C4-2B (cell line): ENCODE data around the gene CTXN3.

Experiments
- H3K27ac ChIP-seq: fragments of 450-650 bp; 2 replicates; pipeline ENCODE4 v1.5.1; 2017
- CTCF ChIP-seq: fragments of 450-650 bp; conservative IDR thresholded peaks from 2 replicates; pipeline ENCODE4 v1.5.1; 2017; ENCODE audit warnings: mild to moderate bottlenecking
- ZFX ChIP-seq: fragments of 450-650 bp; IDR thresholded peaks from 2 replicates; pipeline ENCODE4 v1.6.1; 2017

Gene CTXN3

GRCh38 chr5:127685662-127686061, 36.8 kb downstream of the CTXN3 start:
- no peak for TF ChIP-seq ZFX
- no peak for TF ChIP-seq CTCF
- no peak overlapping the region for H3K27ac ChIP-seq

DNA sequence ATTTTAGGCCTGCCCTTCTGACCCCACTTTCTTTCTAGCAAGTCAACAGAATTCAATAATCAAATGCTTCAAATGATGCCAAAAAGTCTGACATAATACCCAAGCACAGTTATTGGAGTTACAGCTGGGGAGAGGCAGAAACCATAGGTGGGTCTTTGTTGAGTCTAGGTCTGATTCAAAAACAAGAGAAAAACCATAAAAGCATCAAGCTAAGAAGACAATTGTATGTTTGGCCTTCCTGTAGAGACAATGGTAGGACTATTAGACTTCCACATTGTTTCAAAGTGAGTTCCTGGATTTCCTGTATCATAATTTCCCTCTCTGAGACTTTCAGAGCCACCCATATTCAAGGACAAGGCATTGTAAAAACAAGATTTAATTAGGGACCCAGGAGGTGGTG, 37.5 kb downstream of the CTXN3 start:
- TF ChIP-seq CTCF, result no peak
- TF ChIP-seq ZFX, result no peak
- H3K27ac ChIP-seq, result no peak overlapping the region

DNA sequence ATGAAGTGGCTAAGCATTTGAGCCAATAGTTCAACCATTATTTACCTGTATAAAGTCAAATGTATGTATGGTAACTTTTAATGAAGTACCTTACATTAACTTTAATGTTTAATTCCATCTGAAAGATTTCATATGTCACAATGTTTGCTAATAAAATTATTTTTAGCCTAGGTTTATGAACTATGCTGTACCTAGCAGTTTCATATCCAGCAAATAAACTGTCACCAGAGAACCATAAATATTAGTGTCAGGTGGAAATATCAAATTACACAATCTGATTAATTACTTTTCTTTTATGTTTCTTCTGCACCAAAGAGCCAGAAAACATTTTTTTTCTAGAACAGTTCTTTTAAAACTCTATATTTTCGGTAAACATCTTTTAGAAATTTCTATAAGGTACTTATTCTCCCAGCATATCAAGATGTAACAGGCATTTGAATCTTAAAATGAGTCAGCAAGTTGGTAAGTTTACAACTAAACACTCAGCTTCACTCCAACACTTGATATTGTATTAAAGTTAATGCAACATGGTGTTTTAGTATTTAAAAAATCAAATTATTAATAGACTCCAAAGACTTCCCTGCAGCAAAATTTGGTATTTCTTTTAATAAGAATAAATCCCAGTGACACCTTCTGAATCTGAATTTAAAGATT, 45.8 kb downstream of the CTXN3 start:
- no peak for TF ChIP-seq CTCF
- TF ChIP-seq ZFX, result no peak
- no peak overlapping the region for H3K27ac ChIP-seq

DNA sequence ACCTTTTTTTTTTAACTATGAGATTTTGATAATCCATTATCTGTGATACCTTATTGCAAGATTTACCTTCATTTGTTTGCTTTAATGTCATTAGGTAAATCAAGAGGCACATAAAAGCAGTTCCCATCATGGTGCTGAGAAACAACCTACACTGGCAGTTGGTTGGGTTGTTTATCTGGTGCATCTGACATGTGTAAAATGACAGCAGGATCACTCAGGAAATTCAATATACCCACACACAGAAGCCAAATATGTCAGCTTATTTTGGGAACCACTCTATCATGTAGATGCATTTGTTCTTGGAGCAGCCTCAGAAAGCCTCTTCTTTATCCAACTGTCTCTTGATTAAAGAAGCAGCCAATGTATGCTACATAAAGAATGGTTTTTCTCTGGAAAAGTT, 46.5 kb downstream of the CTXN3 start:
- TF ChIP-seq CTCF (no peak), ZFX (no peak)
- H3K27ac ChIP-seq, result no peak overlapping the region

- TF ChIP-seq CTCF, result no peak
- TF ChIP-seq ZFX, result no peak
- no peak overlapping the region for H3K27ac ChIP-seq
Measured at GRCh38 chr5:127696683-127697082, 47.8 kb downstream of the CTXN3 start.

DNA sequence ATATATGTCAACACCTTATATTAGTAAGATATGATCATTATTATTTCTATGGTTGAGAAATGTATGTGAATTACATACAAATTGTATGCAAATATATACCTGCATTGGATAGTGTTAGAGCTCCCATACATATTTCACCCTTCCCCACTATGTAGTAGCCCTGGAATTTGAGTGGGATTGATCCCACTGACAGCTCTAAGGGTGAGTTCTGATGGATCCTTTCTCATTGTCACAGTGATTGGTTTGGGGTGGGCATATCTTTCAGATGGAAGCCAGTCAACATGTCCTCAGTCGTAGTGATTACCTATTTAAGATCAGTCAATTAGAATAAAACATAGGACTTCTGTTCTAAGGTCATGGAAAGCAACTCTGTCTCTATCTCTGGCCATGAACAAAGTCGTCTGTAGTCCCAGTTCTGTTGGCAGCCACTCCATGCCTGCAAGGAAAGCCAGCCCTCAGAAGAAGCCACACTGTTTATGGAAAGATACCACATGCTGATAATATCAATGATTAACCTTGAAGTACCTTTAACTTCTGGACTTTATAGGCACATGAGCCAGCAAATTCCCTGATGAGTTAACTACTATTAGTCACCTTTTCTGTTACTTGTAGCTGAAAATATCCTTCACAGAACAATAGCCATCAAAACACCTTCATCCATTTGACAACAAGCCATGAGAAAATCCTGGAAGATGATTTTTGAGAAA, 49.2 kb downstream of the CTXN3 start:
- no peak for TF ChIP-seq CTCF
- H3K27ac ChIP-seq, result no peak overlapping the region; the same call in 1 of the 2 replicates

DNA sequence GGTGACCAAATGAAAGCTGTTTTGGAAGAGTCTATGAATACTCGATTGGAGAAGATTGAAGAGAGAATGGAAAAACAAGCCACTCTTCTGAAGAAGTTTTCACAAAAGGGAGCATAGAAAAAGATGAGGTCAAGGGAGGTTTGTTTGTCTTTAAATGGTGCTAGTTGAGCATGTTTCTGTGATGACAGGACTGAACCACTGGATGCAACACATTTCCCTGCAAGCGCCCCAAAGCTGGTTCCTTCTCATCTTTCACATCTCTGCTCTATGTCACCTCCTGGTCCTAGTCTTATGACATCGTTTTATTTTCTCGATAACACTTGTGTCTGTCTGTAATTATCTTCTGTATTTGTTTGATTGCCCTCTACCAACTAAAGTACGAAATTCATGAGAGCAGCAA, 50.5 kb downstream of the CTXN3 start:
- TF ChIP-seq ZFX (no peak), CTCF (no peak)
- no peak overlapping the region; the same call in 1 of the 2 replicates for H3K27ac ChIP-seq
